Measurements from ENCODE around the gene PLA2G4D. TPM values are rescaled to one million over a fixed set of nuclear protein-coding genes. Genes with fewer than 3 reads are reported as not detected.

PLA2G4D gene
- total and polyA plus RNA-seq, 5 donors from 2014 or later: not detected

DNA sequence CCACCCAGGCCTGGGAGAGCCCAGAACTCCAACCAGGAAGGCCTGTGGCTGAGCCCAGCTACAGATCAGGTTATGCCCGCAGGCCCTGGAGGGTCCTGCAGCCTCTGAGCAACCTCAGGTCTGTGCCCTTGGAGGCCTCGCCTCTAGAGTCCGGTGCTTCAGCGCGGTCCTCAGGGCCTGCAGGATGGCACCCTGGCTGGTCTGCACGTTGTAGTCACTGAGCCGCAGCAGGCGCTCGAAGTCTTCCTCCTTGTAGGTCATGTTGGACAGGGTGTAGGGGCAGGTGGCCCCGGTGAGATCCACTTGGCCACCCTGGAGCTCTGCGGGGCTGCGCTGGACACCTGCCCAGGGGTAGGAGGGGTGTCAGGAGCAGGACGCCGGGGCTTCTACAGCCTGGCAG, 25.8 kb downstream of the PLA2G4D start:
- Mint-ChIP-seq H3K9me3 (peaks cover 0 to 8% (median 2%) of the 10 kb centered on the region in 7 donors), H3K4me1 (peaks cover 0 to 3% (median 0%) of the 10 kb centered on the region in 4 donors), H3K27me3 (peaks cover 9% of the 10 kb centered on the region), H3K4me3 (no peak overlapping the region), H3K27ac (no peak overlapping the region), H3K36me3 (no peaks in the 10 kb centered on the region)
- Histone ChIP-seq H3K27me3 (ENCODE audit: control insufficient read depth, insufficient read depth, low read length) (peaks cover 2% of the 10 kb centered on the region), H3K4me1 (ENCODE audit: control insufficient read depth, insufficient read depth, low read length, poor library complexity, severe bottlenecking) (no peaks in the 10 kb centered on the region), H3K9me3 (ENCODE audit: control insufficient read depth in 2 of 2, low read length in 2 of 2) (no peaks in the 10 kb centered on the region), H3K4me3 (ENCODE audit: low read depth, low read length) (no peak overlapping the region), H3K27ac (ENCODE audit: insufficient read depth, low read length, poor library complexity, severe bottlenecking) (no peak overlapping the region), H3K36me3 (ENCODE audit: control insufficient read depth, insufficient read depth, low read length) (no peaks in the 10 kb centered on the region)
- ATAC-seq (ENCODE audit: low read depth in 2 of 2) (no peak), DNase-seq (no peak)

DNA sequence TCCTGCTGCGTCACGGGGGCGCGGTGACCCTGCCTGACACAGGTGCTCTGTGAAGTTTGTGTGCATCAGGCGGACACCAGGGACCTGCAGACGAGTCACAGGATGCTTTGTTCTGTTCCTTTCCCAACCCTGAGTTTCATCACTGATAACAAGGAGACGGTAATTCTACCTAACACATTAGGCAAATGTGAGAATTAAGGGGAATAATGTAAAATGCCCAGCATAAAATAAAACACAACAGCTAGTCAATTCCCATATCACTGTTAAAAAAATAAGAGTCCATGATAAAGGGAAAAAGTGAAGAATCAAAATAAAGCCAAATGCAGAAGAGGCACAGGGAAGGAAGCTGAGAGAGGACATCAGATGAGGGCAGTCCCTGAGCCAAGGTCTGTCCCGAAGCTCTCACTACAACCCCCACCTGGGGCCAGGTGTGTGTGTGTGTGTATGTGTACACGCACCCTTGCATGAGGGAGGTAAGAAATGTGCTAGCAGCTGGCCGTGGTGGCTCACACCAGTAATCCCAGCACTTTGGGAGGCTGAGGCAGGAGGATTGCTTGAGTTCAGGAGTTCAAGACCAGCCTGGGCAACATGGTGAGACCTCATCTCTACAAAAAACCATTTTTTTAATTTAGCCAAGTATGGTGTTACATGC, 27.5 kb downstream of the PLA2G4D start:
- H3K27ac ChIP-seq (ENCODE audit: insufficient read depth, low read length, poor library complexity, severe bottlenecking): no peak overlapping the region
- H3K36me3 ChIP-seq (ENCODE audit: control insufficient read depth, insufficient read depth, low read length): no peaks in the 10 kb centered on the region
- H3K27me3 ChIP-seq (ENCODE audit: control insufficient read depth, insufficient read depth, low read length): peaks cover 2% of the 10 kb centered on the region
- ATAC-seq (ENCODE audit: low read depth in 2 of 2): no peak
- DNase-seq: no peak
- peaks cover 14% of the 10 kb centered on the region for H3K27me3 Mint-ChIP-seq
- no peak overlapping the region for H3K4me3 ChIP-seq (ENCODE audit: low read depth, low read length)
- no peaks in the 10 kb centered on the region for H3K36me3 Mint-ChIP-seq
- H3K9me3 ChIP-seq (ENCODE audit: control insufficient read depth in 2 of 2, low read length in 2 of 2): no peaks in the 10 kb centered on the region
- H3K4me1 Mint-ChIP-seq: peaks cover 0 to 3% (median 0%) of the 10 kb centered on the region in 4 donors
- H3K27ac Mint-ChIP-seq: peak overlapping the region in 1 of 3 donors; percentile 66
- H3K4me1 ChIP-seq (ENCODE audit: control insufficient read depth, insufficient read depth, low read length, poor library complexity, severe bottlenecking): no peaks in the 10 kb centered on the region
- H3K4me3 Mint-ChIP-seq: no peak overlapping the region
- peaks cover 0 to 8% (median 2%) of the 10 kb centered on the region in 7 donors for H3K9me3 Mint-ChIP-seq

DNA sequence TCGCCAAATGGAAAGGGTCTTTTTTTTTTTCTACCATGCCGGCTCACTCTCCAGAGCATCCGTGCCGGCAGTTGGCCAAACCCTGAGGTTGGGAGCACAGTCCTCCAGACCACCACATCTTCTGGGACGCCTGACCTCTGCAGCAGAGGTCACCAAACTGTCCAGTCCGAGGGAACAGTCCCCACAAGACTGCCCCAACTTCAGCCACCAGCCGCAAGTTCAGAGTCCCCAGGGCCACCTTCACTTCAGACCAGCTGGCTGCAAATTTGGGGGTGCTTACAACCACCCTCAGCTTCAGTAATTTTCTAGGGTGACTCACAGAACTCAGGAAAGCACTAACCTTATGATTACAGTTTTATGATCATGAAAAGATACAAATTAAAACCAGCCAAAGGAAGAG, 28.9 kb downstream of the PLA2G4D start:
- DNase-seq (no peak), ATAC-seq (ENCODE audit: low read depth in 2 of 2) (no peak)
- H3K36me3 Mint-ChIP-seq: no peaks in the 10 kb centered on the region
- H3K9me3 Mint-ChIP-seq: peaks cover 0 to 8% (median 2%) of the 10 kb centered on the region in 7 donors
- H3K4me3 ChIP-seq (ENCODE audit: low read depth, low read length): no peak overlapping the region
- H3K27ac Mint-ChIP-seq: no peak overlapping the region
- peaks cover 22% of the 10 kb centered on the region for H3K27me3 Mint-ChIP-seq
- peaks cover 2% of the 10 kb centered on the region for H3K27me3 ChIP-seq (ENCODE audit: control insufficient read depth, insufficient read depth, low read length)
- peaks cover 0 to 4% (median 1%) of the 10 kb centered on the region in 4 donors for H3K4me1 Mint-ChIP-seq
- H3K36me3 ChIP-seq (ENCODE audit: control insufficient read depth, insufficient read depth, low read length): no peaks in the 10 kb centered on the region
- no peaks in the 10 kb centered on the region for H3K9me3 ChIP-seq (ENCODE audit: control insufficient read depth in 2 of 2, low read length in 2 of 2)
- H3K4me3 Mint-ChIP-seq: no peak overlapping the region
- H3K4me1 ChIP-seq (ENCODE audit: control insufficient read depth, insufficient read depth, low read length, poor library complexity, severe bottlenecking): no peaks in the 10 kb centered on the region
- H3K27ac ChIP-seq (ENCODE audit: insufficient read depth, low read length, poor library complexity, severe bottlenecking): no peak overlapping the region

DNA sequence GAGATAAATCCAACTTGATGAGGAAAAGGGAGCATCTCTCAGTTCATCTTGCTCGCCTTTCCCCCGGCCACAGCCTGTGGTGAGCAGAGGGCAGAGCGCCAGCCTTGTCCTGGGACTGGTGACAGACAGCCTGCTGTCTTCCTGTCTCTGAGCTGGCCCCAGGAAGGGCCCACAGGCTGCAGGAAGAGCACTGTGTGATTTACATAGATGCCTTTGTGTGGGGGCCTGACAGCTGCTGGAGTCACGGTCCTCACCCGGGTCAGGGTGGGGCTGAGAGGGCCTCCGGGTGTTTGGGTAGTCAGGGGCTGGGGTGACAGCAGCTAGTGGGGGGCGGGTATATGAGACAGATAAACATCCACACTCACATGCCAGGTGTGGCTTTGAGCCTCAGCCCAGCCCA, 29.3 kb downstream of the PLA2G4D start:
- Mint-ChIP-seq H3K27ac (no peak overlapping the region), H3K27me3 (peaks cover 24% of the 10 kb centered on the region), H3K9me3 (peaks cover 0 to 8% (median 2%) of the 10 kb centered on the region in 7 donors), H3K4me3 (no peak overlapping the region), H3K36me3 (no peaks in the 10 kb centered on the region), H3K4me1 (peaks cover 0 to 8% (median 3%) of the 10 kb centered on the region in 4 donors)
- H3K27me3 ChIP-seq (ENCODE audit: control insufficient read depth, insufficient read depth, low read length): peaks cover 2% of the 10 kb centered on the region
- H3K36me3 ChIP-seq (ENCODE audit: control insufficient read depth, insufficient read depth, low read length): no peaks in the 10 kb centered on the region
- peaks cover 2% of the 10 kb centered on the region for H3K4me1 ChIP-seq (ENCODE audit: control insufficient read depth, insufficient read depth, low read length, poor library complexity, severe bottlenecking)
- no peak for ATAC-seq (ENCODE audit: low read depth in 2 of 2)
- DNase-seq: peak in 1 of 3 donors; percentile 38
- H3K27ac ChIP-seq (ENCODE audit: insufficient read depth, low read length, poor library complexity, severe bottlenecking): no peak overlapping the region
- H3K4me3 ChIP-seq (ENCODE audit: low read depth, low read length): no peak overlapping the region
- H3K9me3 ChIP-seq (ENCODE audit: control insufficient read depth in 2 of 2, low read length in 2 of 2): no peaks in the 10 kb centered on the region

DNA sequence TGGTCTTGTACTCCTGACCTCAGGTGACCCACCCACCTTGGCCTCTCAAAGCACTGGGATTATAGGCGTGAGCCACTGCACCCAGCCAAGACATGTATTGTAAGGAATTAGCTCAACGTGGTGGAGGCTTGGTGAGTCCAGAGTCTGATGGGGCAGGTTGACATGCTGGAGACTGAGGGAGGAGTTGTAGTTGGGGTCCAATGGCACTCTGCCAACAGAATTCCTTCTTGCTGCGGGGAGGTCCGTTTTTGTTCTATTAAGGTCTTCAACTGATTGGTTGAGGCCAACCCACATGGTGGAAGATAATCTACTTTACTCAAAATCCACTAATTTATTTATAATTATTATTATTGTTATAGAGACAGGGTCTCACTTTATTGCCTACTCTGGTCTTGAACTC, 30.1 kb downstream of the PLA2G4D start:
- H3K27ac ChIP-seq (ENCODE audit: insufficient read depth, low read length, poor library complexity, severe bottlenecking): no peak overlapping the region
- peaks cover 0 to 8% (median 2%) of the 10 kb centered on the region in 7 donors for H3K9me3 Mint-ChIP-seq
- DNase-seq: no peak
- H3K9me3 ChIP-seq (ENCODE audit: control insufficient read depth in 2 of 2, low read length in 2 of 2): no peaks in the 10 kb centered on the region
- H3K36me3 ChIP-seq (ENCODE audit: control insufficient read depth, insufficient read depth, low read length): no peaks in the 10 kb centered on the region
- no peak overlapping the region for H3K4me3 Mint-ChIP-seq
- peaks cover 5% of the 10 kb centered on the region for H3K4me1 ChIP-seq (ENCODE audit: control insufficient read depth, insufficient read depth, low read length, poor library complexity, severe bottlenecking)
- peaks cover 2% of the 10 kb centered on the region for H3K27me3 ChIP-seq (ENCODE audit: control insufficient read depth, insufficient read depth, low read length)
- ATAC-seq (ENCODE audit: low read depth in 2 of 2): no peak
- no peak overlapping the region for H3K27ac Mint-ChIP-seq
- no peak overlapping the region for H3K4me3 ChIP-seq (ENCODE audit: low read depth, low read length)
- no peaks in the 10 kb centered on the region for H3K36me3 Mint-ChIP-seq
- peaks cover 26% of the 10 kb centered on the region for H3K27me3 Mint-ChIP-seq
- peaks cover 0 to 13% (median 4%) of the 10 kb centered on the region in 4 donors for H3K4me1 Mint-ChIP-seq

DNA sequence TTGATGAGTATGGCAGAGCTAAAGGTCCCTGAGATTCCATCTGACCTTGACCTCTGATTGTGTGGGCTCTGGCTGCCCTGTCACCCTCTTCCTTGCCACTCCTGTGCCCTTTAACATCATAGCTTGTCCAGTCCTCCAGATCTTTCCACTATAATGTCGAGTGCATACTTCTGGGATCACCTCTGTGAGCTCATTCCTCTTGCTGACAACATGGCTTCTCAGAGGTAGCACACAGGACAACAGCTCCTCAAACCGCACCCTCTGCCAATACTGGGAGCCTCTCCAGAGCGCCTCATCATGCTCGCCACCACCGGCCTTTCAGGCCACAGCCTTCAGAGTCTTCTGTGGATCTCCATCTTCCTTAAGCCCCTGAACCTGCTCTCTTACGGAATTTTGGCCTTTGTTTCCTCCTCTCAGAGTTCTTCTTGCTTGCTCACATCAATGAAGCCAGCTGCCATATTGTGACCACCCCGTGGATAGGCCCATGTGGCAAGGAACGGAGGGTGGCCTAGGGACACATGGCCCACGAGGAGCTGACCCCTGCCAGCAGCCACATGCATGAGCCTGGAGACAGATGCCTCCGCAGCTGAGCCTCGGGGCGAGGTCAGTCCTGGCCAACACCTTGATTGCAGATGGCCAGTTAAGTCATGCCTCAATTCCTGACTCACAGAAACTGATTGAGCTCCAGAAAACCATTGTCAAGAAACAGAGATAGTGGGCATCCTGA, 31.1 kb downstream of the PLA2G4D start:
- H3K9me3 Mint-ChIP-seq: peaks cover 0 to 8% (median 2%) of the 10 kb centered on the region in 7 donors
- ATAC-seq (ENCODE audit: low read depth in 2 of 2) (no peak), DNase-seq (no peak)
- Histone ChIP-seq H3K27ac (ENCODE audit: insufficient read depth, low read length, poor library complexity, severe bottlenecking) (no peak overlapping the region), H3K4me1 (ENCODE audit: control insufficient read depth, insufficient read depth, low read length, poor library complexity, severe bottlenecking) (peaks cover 5% of the 10 kb centered on the region), H3K9me3 (ENCODE audit: control insufficient read depth in 2 of 2, low read length in 2 of 2) (no peaks in the 10 kb centered on the region), H3K27me3 (ENCODE audit: control insufficient read depth, insufficient read depth, low read length) (peaks cover 2% of the 10 kb centered on the region), H3K36me3 (ENCODE audit: control insufficient read depth, insufficient read depth, low read length) (no peaks in the 10 kb centered on the region), H3K4me3 (ENCODE audit: low read depth, low read length) (no peak overlapping the region)
- peaks cover 0 to 13% (median 4%) of the 10 kb centered on the region in 4 donors for H3K4me1 Mint-ChIP-seq
- H3K27me3 Mint-ChIP-seq: peaks cover 26% of the 10 kb centered on the region
- no peak overlapping the region for H3K4me3 Mint-ChIP-seq
- no peak overlapping the region for H3K27ac Mint-ChIP-seq
- no peaks in the 10 kb centered on the region for H3K36me3 Mint-ChIP-seq

DNA sequence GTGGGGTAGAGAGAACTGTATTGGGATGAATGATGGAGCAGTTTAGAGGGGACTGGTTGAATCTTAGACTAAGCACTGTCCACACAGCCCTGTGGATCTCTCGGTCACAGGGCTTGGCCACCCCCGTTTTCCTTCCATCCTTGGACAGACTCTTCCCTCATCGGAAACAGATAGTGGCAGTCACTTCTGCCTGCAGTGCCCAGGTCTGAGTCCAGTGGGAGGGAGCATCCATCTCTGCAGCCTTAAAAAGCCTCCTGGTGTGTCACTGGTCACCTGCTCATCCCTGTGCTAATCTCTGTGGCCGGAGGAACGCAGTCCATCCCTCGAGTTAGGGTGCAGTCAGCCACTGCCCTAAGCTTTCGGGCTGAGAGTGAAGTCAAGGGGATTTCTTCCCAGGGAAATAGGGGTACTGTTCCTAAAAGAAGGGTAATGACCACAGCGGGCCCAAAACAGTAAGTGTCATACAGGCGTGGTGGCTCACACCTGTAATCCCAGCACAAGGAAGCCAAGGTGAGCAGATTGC, 32.0 kb downstream of the PLA2G4D start:
- Histone ChIP-seq H3K4me1 (ENCODE audit: control insufficient read depth, insufficient read depth, low read length, poor library complexity, severe bottlenecking) (peaks cover 5% of the 10 kb centered on the region), H3K36me3 (ENCODE audit: control insufficient read depth, insufficient read depth, low read length) (no peaks in the 10 kb centered on the region), H3K27ac (ENCODE audit: insufficient read depth, low read length, poor library complexity, severe bottlenecking) (no peak overlapping the region), H3K9me3 (ENCODE audit: control insufficient read depth in 2 of 2, low read length in 2 of 2) (no peaks in the 10 kb centered on the region), H3K4me3 (ENCODE audit: low read depth, low read length) (no peak overlapping the region), H3K27me3 (ENCODE audit: control insufficient read depth, insufficient read depth, low read length) (peaks cover 2% of the 10 kb centered on the region)
- ATAC-seq (ENCODE audit: low read depth in 2 of 2): no peak
- Mint-ChIP-seq H3K36me3 (no peaks in the 10 kb centered on the region), H3K27me3 (peaks cover 32% of the 10 kb centered on the region), H3K4me1 (peaks cover 0 to 13% (median 5%) of the 10 kb centered on the region in 4 donors), H3K27ac (no peak overlapping the region), H3K9me3 (peaks cover 0 to 4% (median 0%) of the 10 kb centered on the region in 7 donors), H3K4me3 (no peak overlapping the region)
- DNase-seq: no peak
